Fibroblast of mammary gland (primary cell): ENCODE results near the gene MLF1.

Experiments
- DNase-seq: peaks from one replicate; pipeline ENCODE4 v3.0.0-alpha.2; 2010; ENCODE audit warnings: low read depth
- H3K4me3 ChIP-seq: 2 replicates; pipeline ENCODE4 v1.5.1; 2011; ENCODE audit warnings: low read depth, mild to moderate bottlenecking, low read length, moderate library complexity; ENCODE audit not compliant: control insufficient read depth
- CTCF ChIP-seq: conservative IDR thresholded peaks from 2 replicates; pipeline ENCODE4 v1.5.1; 2011; ENCODE audit warnings: low read depth, low read length, inconsistent platforms; ENCODE audit not compliant: control insufficient read depth, insufficient read depth

Gene MLF1

GRCh38 chr3:158649791-158650190 lies 78.8 kb downstream of the MLF1 start:
- no peak for DNase-seq
- no peak for TF ChIP-seq CTCF

GRCh38 chr3:158651192-158651591 lies 80.2 kb downstream of the MLF1 start:
- DNase-seq, result no peak
- H3K4me3 ChIP-seq, result no peak overlapping the region
- no peak for TF ChIP-seq CTCF

More at GRCh38 chr3:158649791-158650190, 78.8 kb downstream of the MLF1 start:
- no peak overlapping the region for H3K4me3 ChIP-seq

GRCh38 chr3:158652463-158652862 lies 81.5 kb downstream of the MLF1 start:
- no peak for TF ChIP-seq CTCF
- H3K4me3 ChIP-seq, result no peak overlapping the region
- DNase-seq, result no peak
